Measurements from ENCODE around the gene INO80E.
"Not testable (repeated sequence)": the region's sequence is repeated elsewhere in the genome, so short reads cannot be mapped to it uniquely, and the experiment has no call there.

Gene INO80E, protein sequence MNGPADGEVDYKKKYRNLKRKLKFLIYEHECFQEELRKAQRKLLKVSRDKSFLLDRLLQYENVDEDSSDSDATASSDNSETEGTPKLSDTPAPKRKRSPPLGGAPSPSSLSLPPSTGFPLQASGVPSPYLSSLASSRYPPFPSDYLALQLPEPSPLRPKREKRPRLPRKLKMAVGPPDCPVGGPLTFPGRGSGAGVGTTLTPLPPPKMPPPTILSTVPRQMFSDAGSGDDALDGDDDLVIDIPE

DNA sequence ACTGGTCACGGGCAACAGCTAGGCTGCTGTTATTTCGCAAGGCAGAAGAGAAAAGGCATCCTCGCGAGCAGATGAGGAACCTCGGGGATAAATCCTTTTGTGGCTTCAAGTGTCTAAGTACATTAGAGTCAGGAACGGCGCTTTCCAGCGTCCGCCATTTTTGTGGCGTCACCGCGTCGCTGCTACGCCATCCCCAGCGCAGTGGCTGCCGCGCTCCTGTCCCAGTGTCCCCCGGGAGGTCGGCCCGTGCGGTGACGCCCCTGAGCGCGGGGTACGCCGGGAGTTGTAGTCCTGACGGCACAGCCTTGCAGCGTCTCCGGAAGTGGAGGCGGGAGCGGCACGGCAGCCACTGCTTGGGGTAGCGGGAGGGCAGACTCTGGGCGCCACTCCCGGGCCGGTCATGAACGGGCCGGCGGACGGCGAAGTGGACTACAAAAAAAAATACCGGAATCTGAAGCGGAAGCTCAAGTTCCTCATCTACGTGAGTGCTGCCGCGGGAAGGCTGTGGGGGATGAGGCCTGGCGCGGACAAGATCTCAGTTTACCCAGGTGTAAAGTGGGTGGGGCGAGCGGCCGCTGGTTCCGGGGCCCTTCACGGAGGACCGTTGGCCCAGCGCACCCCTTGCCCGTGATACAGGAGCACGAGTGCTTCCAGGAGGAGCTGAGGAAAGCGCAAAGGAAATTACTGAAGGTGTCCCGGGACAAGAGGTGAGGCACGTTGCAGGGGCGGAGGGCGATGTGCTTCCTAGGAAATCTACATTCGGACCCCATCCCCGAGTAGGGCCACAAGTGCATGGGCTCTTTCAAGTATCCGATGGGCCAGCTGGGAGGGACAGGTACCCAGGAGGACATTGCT, at the start of gene INO80E:
Gene INO80E (plus strand): TSS at position 331 of the 855 bp plus-strand sequence. CDS start 70 bp downstream, at position 401.
- peak within 1 kb of the TSS; percentile 71 for H3K4me3 ChIP-seq (ENCODE audit: low read depth, low read length)

DNA sequence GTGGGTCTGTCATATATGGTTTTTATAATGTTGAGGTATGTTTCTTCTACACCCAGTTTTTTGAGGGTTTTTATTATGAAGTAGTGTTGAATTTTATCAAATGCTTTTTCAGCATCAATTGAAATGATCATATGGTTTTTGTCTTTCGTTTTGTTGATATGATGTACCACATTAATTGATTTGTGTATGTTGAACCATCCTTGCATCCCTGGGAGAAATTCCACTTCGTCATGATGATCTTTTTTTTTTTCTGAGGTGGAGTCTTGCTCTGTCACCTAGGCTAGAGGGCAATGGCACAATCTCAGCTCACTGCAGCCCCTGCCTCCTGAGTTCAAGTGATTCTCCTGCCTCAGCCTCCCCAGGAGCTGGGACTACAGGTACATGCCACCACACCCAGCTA, 48.1 kb upstream of the INO80E start:
- no peak overlapping the region for H3K4me3 ChIP-seq (ENCODE audit: low read depth, low read length)

DNA sequence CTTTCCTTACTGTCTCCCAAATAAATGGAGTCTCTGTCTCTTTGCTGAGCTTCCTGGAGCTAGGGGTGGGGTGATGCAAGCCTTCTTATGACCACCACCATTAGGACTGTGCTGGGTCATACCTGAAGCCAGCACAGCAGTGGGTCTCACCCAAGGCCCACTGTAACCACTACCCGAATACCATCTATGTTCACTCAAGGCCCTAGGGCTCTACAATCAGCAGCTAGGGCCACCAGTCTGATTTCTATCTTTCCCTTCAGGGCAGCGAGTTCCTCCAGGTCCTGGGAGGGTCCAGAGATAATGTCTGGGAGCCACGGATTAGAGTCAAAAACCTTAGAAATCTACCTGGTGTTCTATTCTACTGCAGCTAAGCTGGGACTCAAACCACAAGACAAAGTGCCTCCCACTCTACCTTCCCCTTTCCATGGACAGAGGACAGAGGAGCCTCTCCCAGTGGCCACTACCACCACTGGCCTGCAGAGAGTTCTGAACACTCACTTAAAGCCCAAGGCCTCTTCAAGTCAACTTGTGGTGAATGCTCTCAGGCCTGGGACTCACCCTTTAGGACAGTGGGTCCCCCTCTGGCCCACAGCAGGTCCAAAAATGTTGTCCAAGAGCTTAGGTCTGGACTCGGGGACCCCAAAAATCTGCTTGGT, 45.1 kb upstream of the INO80E start:
- H3K4me3 ChIP-seq (ENCODE audit: low read depth, low read length) = no peak overlapping the region

DNA sequence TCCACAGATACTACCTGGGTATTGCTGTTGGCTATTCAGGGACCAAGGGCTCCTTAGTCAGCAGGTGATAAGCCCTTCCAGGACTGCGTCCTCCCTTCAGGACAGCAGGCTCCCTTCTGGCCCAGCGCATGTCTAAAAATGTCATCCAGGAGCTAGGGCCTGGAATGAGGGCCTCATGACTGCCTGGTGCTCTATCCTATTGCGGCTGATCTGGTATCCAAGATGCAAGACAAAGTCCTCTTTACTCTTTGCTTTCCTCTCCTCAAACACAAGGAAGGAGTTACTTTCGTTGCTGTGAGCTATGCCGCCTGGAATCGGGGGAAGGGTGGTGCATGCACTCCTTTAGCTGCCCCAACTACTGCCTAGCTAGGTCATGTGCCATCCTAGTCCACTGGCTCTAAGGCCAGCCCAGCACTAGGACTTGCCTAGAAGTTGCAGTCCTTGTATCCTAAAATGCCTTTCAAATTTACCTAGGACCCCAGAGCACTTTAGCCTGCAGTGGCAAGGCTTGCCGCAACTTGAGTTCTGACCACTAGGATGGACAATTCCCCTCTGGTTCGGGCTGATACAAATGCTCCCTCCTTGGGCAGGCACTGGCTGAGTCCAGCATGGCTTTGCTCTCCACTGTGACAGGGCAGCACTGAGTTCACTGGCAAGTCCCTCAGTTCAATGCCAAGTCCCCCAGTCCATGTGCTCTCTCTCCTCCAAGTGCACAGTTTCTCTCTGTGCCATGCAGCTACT, 44.2 kb upstream of the INO80E start:
- no peak overlapping the region for H3K4me3 ChIP-seq (ENCODE audit: low read depth, low read length)

DNA sequence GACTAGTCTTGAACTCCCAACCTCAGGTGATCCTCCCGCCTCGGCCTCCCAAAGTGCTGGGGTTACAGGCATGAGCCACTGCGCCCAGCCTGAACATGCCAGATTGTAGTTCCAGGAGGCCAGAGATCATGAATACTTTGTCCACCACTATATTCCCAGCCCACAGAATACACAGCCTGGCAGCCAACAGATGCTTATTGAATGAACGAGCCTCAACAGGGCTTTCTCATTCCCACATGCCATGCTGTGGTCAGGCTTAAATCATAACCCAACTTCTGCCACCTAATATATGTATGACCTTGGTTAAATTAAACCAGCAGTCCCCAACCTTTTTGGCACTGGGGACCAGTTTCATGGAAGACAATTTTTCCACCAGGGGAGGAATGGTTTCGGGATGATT, 37.3 kb upstream of the INO80E start:
- no peak overlapping the region for H3K4me3 ChIP-seq (ENCODE audit: low read depth, low read length)

DNA sequence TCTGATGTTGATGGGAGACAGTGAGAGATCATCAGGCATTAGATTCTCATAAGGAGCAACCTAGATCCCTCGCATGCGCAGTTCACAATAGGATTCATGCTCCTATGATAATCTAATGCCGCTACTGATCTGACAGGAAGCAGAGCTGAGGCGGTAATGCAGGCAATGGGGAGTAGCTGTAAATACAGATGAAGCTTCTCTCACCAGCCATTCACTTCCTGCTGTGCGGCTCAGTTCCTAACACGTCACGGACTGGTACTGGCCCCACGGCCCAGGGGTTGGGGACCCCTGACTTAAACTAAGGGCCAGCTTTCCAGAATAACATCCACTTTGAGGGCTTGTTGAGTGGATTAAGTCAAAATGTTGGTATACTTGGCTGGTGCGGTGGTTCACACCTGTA, 36.7 kb upstream of the INO80E start:
- no peak overlapping the region for H3K4me3 ChIP-seq (ENCODE audit: low read depth, low read length)

DNA sequence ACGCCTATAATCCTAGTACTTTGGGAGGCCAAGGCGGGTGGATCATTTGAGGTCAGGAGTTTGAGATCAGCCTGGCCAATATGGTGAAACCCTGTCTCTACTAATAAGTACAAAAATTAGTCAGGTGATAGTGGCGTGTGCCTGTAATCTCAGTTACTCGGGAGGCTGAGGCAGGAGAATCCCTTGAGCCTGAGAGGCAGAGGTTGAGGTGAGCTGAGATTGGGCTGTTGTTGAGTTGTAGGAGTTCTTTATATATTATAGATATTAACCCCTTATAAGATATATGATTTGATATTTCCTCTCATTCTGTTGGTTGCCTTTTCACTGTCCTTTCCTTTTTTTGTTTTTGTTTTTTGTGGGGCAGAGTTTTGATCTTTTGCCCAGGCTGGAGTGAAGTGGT, 36.2 kb upstream of the INO80E start:
- not testable (repeated sequence) for H3K4me3 ChIP-seq (ENCODE audit: low read depth, low read length)

DNA sequence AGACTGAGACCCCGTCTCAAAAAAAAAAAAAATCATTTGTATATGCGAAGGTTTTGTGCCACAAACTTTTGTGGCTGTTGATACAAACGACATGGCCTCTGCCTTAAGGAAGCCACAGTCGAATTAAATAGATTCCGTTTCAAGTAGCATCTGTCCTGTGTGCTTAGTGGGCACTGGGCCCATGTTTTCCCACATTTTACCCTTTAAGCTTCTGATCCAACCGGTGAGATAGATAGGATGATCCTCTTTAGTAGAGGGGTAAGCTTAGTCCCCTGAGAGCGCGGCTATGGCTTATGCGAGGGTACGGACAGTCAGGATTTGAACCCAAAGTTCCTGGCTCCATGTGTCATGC, 34.9 kb upstream of the INO80E start:
- H3K4me3 ChIP-seq (ENCODE audit: low read depth, low read length) = peak overlapping the region; percentile 55

DNA sequence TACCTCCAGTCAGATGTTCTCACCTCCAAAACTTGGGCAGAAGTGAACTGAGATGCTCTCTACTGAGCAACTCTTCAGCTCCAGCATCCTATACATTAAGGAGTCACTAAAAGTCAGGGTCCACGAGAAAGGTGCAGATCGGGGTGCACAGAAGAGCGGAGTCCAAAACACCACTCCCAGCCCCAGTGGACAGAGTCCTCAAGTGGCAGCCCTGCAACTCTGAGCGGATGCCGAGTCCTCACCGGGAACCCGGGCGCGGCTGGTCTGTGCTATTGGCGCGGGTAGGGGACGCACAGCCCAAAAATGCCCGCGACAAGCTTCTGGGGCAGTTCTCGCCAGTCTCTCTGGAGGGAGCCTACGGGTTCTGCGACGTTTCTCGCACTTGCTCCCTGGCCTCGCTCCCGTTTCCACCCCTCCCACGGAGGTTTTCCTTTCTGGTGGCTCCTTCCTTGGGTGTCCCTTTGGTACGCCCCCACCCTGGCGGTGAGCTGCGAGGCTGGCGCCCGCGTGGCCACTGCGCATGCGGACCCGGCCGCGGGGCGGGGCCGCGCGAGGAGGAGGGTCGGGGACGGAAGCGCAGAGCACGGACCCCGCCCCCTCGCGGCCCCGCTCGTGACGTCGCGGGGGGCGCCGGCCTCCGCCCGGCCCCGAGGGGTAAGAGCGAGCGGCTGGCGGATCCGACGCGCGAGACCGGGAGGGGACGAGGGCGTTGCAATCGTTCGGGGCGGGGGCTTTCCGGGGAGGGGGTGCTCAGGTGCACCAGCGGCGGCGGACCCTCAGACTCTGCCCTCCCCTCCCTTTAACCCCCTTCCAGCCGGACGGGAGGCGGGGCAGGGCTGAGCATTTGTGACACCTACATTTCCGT, 34.3 kb upstream of the INO80E start, which contains the start of gene TMEM219:
Gene TMEM219 (plus strand): TSS at position 601 of the 865 bp plus-strand sequence. CDS start 1,065 bp downstream, outside the sequence.
- peak within 1 kb of the TSS; percentile 55 for H3K4me3 ChIP-seq (ENCODE audit: low read depth, low read length)

DNA sequence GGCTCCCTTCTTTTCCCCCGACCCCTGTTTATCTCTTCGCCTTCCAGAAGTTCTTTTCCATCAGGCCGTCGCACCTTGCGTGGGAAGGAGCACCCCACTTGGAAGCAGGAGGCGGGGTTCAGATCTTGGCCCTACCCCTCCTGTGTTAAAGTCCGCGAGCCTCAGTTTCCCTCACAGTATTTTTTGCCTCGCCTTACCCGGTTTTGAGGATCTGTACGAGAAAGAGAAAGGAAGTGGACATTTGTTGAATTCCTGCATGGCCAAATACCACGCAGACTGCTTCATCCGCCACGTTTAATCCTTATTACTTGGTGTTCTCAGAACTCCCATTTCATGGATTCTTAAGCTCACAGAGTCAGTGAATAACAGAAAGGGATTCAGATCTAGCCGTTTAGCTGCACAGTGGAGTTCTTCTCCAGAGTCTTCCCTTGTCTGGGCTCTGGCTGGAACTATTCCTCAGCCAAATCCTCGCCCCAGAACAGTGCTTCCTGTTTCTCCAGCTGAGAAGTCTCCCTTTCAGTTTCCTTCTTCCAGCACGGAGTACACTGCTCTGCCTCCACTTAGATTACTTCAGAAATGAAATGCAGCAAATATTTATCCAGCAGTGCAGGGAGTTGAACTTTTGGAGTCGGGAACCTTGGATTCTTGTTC, 33.6 kb upstream of the INO80E start:
- H3K4me3 ChIP-seq (ENCODE audit: low read depth, low read length) = peak overlapping the region; percentile 55

DNA sequence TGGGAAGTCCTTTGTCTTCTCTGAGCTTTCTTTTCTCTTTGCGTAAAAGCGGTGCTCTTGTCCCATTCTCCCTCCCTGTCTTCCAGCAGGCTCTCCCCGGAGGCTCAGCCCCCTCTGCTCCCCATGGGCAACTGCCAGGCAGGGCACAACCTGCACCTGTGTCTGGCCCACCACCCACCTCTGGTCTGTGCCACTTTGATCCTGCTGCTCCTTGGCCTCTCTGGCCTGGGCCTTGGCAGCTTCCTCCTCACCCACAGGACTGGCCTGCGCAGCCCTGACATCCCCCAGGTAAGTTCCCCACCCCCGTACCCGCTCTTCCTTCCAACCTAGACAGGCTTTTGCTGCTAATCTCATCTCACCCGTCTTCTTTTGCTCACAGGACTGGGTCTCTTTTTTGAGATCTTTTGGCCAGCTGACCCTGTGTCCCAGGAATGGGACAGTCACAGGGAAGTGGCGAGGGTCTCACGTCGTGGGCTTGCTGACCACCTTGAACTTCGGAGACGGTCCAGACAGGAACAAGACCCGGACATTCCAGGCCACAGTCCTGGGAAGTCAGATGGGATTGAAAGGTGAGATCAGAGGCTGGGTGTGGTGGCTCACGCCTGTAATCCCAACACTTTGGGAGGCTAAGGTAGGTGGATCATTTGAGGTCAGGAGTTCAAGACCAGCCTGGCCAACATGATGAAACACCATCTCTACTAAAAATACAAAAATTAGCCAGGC, 32.9 kb upstream of the INO80E start:
- H3K4me3 ChIP-seq (ENCODE audit: low read depth, low read length) = no peak overlapping the region

DNA sequence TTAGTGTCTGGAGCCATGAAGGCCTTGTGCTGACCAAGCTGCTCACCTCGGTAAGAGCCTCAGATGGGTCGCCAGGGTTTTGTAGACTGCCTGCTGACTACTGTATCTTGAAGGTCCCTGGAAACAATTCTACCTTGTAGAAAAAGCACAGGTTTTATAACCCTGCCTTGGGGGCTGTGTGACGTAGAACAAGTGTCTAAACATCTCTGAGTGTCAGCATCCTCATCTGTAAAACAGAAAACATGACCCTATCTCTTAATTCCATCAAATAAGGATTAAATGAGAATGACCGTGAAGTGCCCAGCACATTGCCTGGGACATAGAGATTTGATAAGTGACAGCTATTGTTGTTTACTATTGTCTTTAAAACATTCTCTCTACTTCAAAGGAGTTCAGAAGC, 27.8 kb upstream of the INO80E start:
- H3K4me3 ChIP-seq (ENCODE audit: low read depth, low read length) = no peak overlapping the region

DNA sequence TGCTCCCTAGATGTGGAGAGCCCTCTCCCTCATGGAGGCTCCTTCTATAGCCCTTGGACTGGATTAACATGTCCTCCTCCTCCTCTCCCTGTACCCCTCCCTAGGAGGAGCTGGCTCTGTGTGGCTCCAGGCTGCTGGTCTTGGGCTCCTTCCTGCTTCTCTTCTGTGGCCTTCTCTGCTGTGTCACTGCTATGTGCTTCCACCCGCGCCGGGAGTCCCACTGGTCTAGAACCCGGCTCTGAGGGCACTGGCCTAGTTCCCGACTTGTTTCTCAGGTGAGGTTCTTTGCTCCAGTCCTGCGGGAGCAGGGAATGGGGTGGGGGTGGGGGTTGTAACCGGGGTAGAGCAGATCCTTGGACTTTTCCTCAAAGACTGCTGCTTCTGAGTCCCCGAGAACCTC, 24.7 kb upstream of the INO80E start:
- no peak overlapping the region for H3K4me3 ChIP-seq (ENCODE audit: low read depth, low read length)

DNA sequence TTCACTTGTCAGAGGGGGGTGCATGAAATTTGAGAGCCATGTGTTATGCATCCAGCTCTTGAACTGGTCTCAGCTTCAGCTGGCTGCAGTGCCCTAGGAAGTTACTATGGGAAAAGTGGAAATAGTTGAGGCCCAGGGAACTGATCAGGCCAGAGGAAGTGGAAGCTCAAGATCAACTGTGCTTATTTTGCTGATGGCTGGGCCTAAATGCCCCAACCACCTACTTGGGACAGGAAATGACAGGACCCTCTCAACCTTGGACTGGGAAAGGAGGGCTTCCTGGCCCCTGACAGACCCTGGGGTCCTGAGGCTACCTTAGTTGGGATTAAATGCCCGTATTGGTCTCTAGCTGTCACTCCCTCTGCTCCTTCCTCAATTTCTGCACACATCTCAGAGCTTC, 23.5 kb upstream of the INO80E start:
- no peak overlapping the region for H3K4me3 ChIP-seq (ENCODE audit: low read depth, low read length)

DNA sequence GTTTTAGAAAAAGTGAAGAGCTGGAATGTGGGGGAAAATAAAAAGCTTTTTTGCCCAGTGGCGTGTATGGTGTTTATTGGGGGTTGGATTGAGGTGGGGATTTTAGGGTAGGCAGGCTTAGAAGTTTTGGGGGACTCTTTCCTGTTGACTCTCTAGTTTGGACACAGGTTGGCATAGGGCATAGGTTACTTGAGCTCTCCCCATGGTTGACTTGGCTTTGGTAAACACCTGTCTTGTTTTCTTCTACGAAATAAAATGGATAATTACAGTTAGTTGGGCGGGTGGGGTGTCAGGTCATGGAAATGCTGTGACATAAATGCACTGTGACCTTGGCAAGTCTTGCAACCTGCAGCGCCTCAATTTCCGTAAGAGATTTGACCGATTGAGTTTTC, 23.1 kb upstream of the INO80E start:
- no peak overlapping the region for H3K4me3 ChIP-seq (ENCODE audit: low read depth, low read length)

DNA sequence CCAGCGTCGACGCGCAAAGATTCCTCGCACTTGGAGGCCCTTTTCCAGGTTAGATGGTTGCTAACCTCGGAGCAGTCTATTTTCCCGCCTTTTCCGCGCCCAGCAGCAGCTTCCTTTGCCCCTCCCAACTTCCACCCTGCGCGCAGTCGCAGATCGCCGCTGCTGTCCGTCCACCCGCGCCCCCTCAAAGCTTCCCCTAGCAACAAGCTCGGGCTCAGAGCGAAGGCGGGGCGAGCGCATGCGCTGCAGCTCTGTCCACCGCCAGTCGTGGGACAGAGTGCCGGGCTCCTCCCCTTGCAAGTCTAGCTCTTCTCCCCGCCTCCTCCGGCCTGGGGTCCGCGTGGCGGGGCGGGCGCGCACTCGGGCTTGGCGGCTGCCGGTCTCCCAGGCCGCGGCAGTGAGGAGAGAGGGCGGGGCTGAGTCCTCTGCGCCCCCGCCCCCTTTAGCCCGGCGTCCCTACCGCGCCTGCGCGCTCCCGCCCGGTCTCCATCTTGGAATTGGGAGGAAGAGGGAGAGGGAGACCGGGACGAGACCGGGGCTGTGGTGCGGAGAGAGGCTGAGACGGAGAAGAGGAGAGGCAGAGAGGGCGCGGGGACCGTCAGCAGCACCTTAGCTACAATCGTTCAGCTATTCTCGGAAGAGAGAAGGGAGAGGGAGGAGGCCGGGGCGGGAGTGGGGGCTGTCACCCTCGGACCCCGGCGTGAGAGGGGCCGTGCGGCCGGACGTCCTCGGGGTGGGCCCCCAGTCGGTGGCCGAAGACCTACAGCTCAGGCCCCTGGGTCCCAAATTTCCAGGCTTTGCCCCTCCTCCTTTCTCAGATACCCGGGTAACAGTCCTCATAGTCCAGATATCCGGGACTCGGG, 22.4 kb upstream of the INO80E start, which contains the start of gene TAOK2:
Gene TAOK2 (plus strand): TSS at position 485 of the 863 bp plus-strand sequence. CDS start 3,905 bp downstream, outside the sequence.
- H3K4me3 ChIP-seq (ENCODE audit: low read depth, low read length) = peak within 1 kb of the TSS; percentile 85

DNA sequence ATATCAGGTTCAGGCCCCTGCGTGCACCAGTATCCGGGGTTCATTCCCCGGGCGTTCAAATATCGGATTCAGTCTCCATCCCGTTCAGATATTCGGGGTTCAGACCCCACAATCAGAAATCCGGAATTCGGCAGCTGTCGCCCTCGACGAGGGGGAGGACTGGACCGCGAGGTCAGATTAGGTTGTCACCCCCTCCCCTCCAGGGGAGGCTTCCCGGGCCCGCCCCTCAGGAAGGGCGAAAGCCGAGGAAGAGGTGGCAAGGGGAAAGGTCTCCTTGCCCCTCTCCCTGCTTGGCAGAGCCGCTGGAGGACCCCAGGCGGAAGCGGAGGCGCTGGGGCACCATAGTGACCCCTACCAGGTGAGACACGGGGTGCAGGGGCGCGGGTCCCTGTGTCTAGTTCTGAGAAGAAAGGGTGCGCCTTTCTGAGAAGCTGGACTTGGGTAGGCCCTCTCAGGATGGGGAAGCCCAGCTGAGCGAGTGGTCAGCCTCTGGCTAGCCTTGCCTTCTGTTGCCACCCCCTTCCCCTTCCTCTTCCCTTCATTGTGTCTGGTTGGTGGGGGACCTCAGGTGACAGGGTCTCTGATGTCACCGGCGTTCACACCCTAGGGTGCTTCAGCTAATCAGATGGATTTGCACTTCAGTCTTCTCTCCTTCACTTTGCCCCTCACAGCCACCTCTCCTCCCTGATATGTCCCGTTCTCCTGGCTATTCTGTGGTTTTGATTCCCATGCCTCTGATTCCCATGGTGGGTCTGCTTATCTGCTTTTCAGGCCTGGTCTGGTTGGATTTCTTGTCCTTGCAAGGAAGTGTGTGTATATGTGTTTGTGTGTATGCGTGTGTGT, 21.5 kb upstream of the INO80E start:
- peak overlapping the region; percentile 85 for H3K4me3 ChIP-seq (ENCODE audit: low read depth, low read length)
